MM.1S (cell line): ENCODE measurements around the gene FCHSD2.
"Not testable (repeated sequence)": the region's sequence is repeated elsewhere in the genome, so short reads cannot be mapped to it uniquely, and the experiment has no call there.

Experiments used
- DNase-seq: peaks from one replicate; pipeline ENCODE4 v3.0.0-alpha.2; 2015
- H2AFZ ChIP-seq: fragments of 300-600 bp; sonication (generic); 2 replicates; pipeline ENCODE4 v1.6.0; 2016; ENCODE audit warnings: antibody characterized with exemption, low read length
- H3F3A ChIP-seq: fragments of 300-600 bp; sonication (generic); 2 replicates; pipeline ENCODE4 v1.6.1; 2016; ENCODE audit warnings: mild to moderate bottlenecking, antibody characterized with exemption, low read length, moderate library complexity, mixed read lengths; ENCODE audit not compliant: insufficient read depth
- H3K27ac ChIP-seq: fragments of 300-600 bp; sonication (generic); 2 replicates; pipeline ENCODE4 v1.5.1; 2016; ENCODE audit warnings: mild to moderate bottlenecking, low read length
- H3K27me3 ChIP-seq: fragments of 300-600 bp; sonication (generic); replicated peaks from 2 replicates; pipeline ENCODE4 v1.6.0; 2016; ENCODE audit warnings: low read length; ENCODE audit not compliant: insufficient read depth
- H3K36me3 ChIP-seq: fragments of 300-600 bp; sonication (generic); replicated peaks from 2 replicates; pipeline ENCODE4 v1.6.1; 2016; ENCODE audit warnings: mild to moderate bottlenecking, low read length, mixed read lengths; ENCODE audit not compliant: insufficient read depth
- H3K4me1 ChIP-seq: fragments of 300-600 bp; sonication (generic); 2 replicates; pipeline ENCODE4 v1.6.1; 2016; ENCODE audit warnings: low read length, mixed read lengths
- H3K4me2 ChIP-seq: fragments of 300-600 bp; sonication (generic); 2 replicates; pipeline ENCODE4 v1.6.0; 2016; ENCODE audit warnings: low read depth, low read length
- H3K4me3 ChIP-seq: fragments of 300-600 bp; sonication (generic); 2 replicates; pipeline ENCODE4 v1.5.1; 2016; ENCODE audit warnings: low read length, mixed read lengths
- H3K79me2 ChIP-seq: fragments of 300-600 bp; sonication (generic); 2 replicates; pipeline ENCODE4 v1.6.1; 2016; ENCODE audit warnings: mixed run types, low read length, mixed read lengths
- H3K9ac ChIP-seq: fragments of 300-600 bp; sonication (generic); 2 replicates; pipeline ENCODE4 v1.6.1; 2016; ENCODE audit warnings: low read length, mixed read lengths
- H3K9me2 ChIP-seq: fragments of 300-600 bp; sonication (generic); replicated peaks from 2 replicates; pipeline ENCODE4 v1.6.1; 2016; ENCODE audit warnings: mild to moderate bottlenecking, low read length, mixed read lengths; ENCODE audit not compliant: insufficient read depth
- H3K9me3 ChIP-seq: fragments of 300-600 bp; sonication (generic); replicated peaks from 2 replicates; pipeline ENCODE4 v1.6.1; 2016; ENCODE audit warnings: mild to moderate bottlenecking, low read length, mixed read lengths; ENCODE audit not compliant: insufficient read depth
- H4K20me1 ChIP-seq: fragments of 300-600 bp; sonication (generic); 2 replicates; pipeline ENCODE4 v1.6.1; 2016; ENCODE audit warnings: mild to moderate bottlenecking, low read length, moderate library complexity, mixed read lengths; ENCODE audit not compliant: insufficient read depth
- EZH2 ChIP-seq: fragments of 300-600 bp; sonication (generic); optimal IDR thresholded peaks from 2 replicates; pipeline ENCODE3; 2017; ENCODE audit warnings: low read depth, mild to moderate bottlenecking, antibody characterized with exemption, low read length, mixed read lengths
- EZH2phosphoT487 ChIP-seq: fragments of 300-600 bp; sonication (generic); IDR thresholded peaks from 2 replicates; pipeline ENCODE4 v1.6.1; 2018; ENCODE audit warnings: antibody characterized with exemption, low read length
- TF ChIP-seq, protein P1 (sequence below): fragments of 300-600 bp; sonication (generic); IDR thresholded peaks from 2 replicates; pipeline ENCODE4 v1.5.1; 2016; ENCODE audit warnings: antibody characterized with exemption, low read length, mixed read lengths

Gene FCHSD2

DNA sequence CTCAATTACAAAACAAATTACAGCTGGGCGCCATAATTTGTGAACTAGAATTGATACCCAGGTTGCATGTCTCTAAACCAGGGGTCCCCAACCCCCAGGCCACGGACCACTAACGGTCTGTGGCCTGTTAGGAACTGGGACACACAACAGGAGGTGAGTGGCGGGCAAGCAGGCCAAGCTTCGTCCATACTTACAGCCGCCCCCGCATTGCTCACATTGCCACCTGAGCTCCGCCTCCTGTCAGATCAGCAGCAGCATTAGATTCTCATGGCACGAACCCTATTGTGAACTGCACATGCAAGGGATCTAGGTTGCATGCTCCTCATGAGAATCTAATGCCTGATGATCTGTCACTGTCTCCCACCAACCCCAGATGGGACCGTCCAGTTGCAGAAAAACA is 12.9 kb downstream of the FCHSD2 start:
- no peak overlapping the region for H3K4me2 ChIP-seq
- H3K27me3 ChIP-seq = no peaks in the 10 kb centered on the region
- no peak overlapping the region for H3K4me3 ChIP-seq
- H2AFZ ChIP-seq = no peak overlapping the region
- H3F3A ChIP-seq = no peaks in the 10 kb centered on the region
- H3K79me2 ChIP-seq = peaks cover 96% of the 10 kb centered on the region
- no peak overlapping the region for H3K27ac ChIP-seq
- H3K36me3 ChIP-seq = peaks cover 4% of the 10 kb centered on the region
- TF ChIP-seq, protein P1, sequence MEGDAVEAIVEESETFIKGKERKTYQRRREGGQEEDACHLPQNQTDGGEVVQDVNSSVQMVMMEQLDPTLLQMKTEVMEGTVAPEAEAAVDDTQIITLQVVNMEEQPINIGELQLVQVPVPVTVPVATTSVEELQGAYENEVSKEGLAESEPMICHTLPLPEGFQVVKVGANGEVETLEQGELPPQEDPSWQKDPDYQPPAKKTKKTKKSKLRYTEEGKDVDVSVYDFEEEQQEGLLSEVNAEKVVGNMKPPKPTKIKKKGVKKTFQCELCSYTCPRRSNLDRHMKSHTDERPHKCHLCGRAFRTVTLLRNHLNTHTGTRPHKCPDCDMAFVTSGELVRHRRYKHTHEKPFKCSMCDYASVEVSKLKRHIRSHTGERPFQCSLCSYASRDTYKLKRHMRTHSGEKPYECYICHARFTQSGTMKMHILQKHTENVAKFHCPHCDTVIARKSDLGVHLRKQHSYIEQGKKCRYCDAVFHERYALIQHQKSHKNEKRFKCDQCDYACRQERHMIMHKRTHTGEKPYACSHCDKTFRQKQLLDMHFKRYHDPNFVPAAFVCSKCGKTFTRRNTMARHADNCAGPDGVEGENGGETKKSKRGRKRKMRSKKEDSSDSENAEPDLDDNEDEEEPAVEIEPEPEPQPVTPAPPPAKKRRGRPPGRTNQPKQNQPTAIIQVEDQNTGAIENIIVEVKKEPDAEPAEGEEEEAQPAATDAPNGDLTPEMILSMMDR = no peak
- no peak for TF ChIP-seq EZH2phosphoT487
- TF ChIP-seq EZH2 = no peak
- H3K9ac ChIP-seq = no peak overlapping the region
- 0 out of 2 replicates have a peak, but pooled peaks cover 3% of the 10 kb centered on the region for H4K20me1 ChIP-seq
- no peaks in the 10 kb centered on the region for H3K4me1 ChIP-seq
- no peak for DNase-seq
- no peaks in the 10 kb centered on the region for H3K9me3 ChIP-seq
- H3K9me2 ChIP-seq = no peaks in the 10 kb centered on the region

DNA sequence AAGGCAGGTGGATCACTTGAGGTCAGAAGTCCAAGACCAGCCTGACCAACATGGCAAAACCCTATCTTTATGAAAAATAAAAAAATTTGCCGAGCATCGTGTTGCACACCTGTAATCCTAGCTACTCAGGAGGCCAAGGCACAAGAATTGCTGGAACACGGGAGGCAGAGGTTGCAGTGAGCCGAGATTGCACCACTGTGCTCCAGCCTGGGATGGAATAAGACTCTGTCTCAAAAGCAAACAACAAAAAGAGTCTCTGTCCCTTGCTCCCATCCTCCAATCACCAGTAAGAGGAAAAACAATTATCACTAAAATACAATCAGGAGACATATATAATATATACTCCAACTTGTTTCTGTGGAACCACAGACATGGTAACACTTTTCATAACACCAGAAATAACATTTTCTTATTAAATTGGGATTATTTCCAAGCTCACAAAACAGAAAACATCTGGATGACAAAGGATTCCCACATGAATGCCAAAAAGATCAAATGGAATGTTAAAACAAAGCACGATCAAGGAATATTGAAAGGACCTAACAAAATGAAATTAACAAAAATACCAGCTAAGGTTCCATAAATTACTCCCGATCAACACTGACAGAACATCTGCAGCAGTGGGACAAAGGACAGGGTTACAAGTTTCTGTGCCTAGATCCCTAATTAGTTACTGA is 15.2 kb downstream of the FCHSD2 start:
- no peak for DNase-seq
- Histone ChIP-seq H3K36me3 (no peaks in the 10 kb centered on the region; the same call in none of the 2 replicates), H3K79me2 (peaks cover 96% of the 10 kb centered on the region)

DNA sequence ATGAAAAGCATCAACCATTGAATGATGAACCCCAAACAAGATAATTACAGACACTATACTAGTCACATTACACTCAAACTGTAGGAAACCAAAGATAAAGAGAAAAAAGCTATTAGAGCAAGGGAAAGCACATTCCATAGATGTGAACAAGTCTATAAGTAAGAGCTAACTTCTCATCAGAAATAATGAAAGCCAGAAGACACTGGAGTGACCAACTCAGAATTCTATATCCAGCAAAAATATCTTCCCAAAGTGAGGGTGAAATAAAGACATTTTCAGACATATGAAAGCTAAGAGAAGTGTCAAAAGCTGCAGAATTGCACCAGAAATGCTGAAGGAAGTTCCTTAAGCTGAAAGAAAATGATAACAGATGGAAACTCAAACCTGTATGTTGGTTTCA is 17.3 kb downstream of the FCHSD2 start:
- H3K4me2 ChIP-seq = no peak overlapping the region
- DNase-seq = no peak
- no peaks in the 10 kb centered on the region for H3K9me2 ChIP-seq
- TF ChIP-seq EZH2phosphoT487 (no peak), EZH2 (no peak)
- TF ChIP-seq, protein P1 = no peak
- no peak overlapping the region for H3K27ac ChIP-seq
- H3F3A ChIP-seq = no peaks in the 10 kb centered on the region
- no peaks in the 10 kb centered on the region for H3K27me3 ChIP-seq
- H3K9ac ChIP-seq = no peak overlapping the region
- H3K9me3 ChIP-seq = no peaks in the 10 kb centered on the region
- no peak overlapping the region for H3K4me3 ChIP-seq
- H4K20me1 ChIP-seq = peaks cover 4% of the 10 kb centered on the region; the same call in 1 of the 2 replicates
- no peaks in the 10 kb centered on the region; the same call in 1 of the 2 replicates for H3K36me3 ChIP-seq
- no peak overlapping the region for H2AFZ ChIP-seq
- no peaks in the 10 kb centered on the region for H3K4me1 ChIP-seq
- peaks cover 94% of the 10 kb centered on the region for H3K79me2 ChIP-seq

More for the DNA sequence above, 15.2 kb downstream of the FCHSD2 start:
- Histone ChIP-seq H3F3A (no peaks in the 10 kb centered on the region), H3K9ac (no peak overlapping the region), H3K4me2 (no peak overlapping the region), H3K4me3 (no peak overlapping the region), H3K27me3 (no peaks in the 10 kb centered on the region), H2AFZ (no peak overlapping the region), H3K9me3 (no peaks in the 10 kb centered on the region), H3K9me2 (no peaks in the 10 kb centered on the region), H3K27ac (no peak overlapping the region), H4K20me1 (peaks cover 4% of the 10 kb centered on the region; the same call in 1 of the 2 replicates), H3K4me1 (no peaks in the 10 kb centered on the region)
- TF ChIP-seq EZH2phosphoT487 = no peak
- no peak for TF ChIP-seq EZH2

DNA sequence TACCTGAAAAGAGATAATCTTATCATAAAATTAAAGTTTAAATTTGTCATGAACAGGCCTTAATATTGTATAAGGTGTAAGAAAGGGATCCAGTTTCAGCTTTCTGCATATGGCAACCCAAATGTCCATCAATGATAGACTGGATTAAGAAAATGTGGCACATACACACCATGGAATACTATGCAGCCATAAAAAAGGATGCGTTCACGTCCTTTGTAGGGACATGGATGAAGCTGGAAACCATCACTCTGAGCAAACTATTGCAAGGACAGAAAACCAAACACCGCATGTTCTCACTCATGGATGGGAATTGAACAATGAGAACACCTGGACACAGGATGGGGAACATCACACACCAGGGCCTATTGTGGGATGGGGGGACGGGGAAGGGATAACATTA is 18.2 kb downstream of the FCHSD2 start:
- H4K20me1 ChIP-seq, H3K36me3 ChIP-seq: not testable (repeated sequence)

More for the DNA sequence above, 18.2 kb downstream of the FCHSD2 start:
- not testable (repeated sequence) for H3K27ac ChIP-seq, H2AFZ ChIP-seq, H3K9me2 ChIP-seq, H3K4me1 ChIP-seq, H3K9me3 ChIP-seq, H3K27me3 ChIP-seq, DNase-seq, H3K4me2 ChIP-seq, H3K4me3 ChIP-seq, H3K9ac ChIP-seq, H3F3A ChIP-seq
- H3K79me2 ChIP-seq = peaks cover 94% of the 10 kb centered on the region
